A549 (cell line): ENCODE results near the gene XYLT1. TPM values are rescaled to one million over a fixed set of nuclear protein-coding genes. Genes with fewer than 3 reads are reported as not detected.

Experiments used
- ATAC-seq, 2 experiments: fragments of 200-7000 bp in 1 of 2; fragments of >200 bp in 1 of 2; cut with Nextera tagmentation in 1 of 2; cut with Tn5 transposase in 1 of 2; 3 replicates each; pipeline versions ENCODE4 v1.8.0 to v1.9.1; 2018 to 2020; ENCODE audit warnings: mild to moderate bottlenecking in 1 of 2, moderate library complexity in 1 of 2
- CTCF ChIA-PET: fragments of 300-600 bp; sonication (Branson Sonifier 250); formaldehyde crosslinking; extraction: SDS; loops from one replicate; lab custom pipeline; 2021; ENCODE audit warnings: antibody characterized with exemption, inconsistent platforms; lab: Yijun Ruan, JAX
- POLR2A ChIA-PET: fragments of 350-600 bp; formaldehyde crosslinking; extraction: SDS; loops from one replicate; lab custom pipeline; 2021; ENCODE audit warnings: antibody characterized with exemption, inconsistent platforms; lab: Yijun Ruan, JAX
- DNase-seq, 2 experiments: peaks; one replicate each; pipeline versions ENCODE4 v3.0.0 to v3.0.0-alpha.2; 2011 to 2016; ENCODE audit warnings: low read depth in 1 of 2, low spot score in 1 of 2
- FAIRE-seq: peaks from 2 replicates; lab custom pipeline; 2011; peaks lifted over from hg19 to GRCh38; lab: Jason Lieb, UNC
- H3K27ac ChIP-seq, 2 experiments: fragments of >200 bp; sonication (Bioruptor Twin); formaldehyde crosslinking; 3 replicates each; pipeline ENCODE4 v1.5.1; 2016 to 2017
- H3K4me1 ChIP-seq: fragments of >200 bp; sonication (Bioruptor Twin); formaldehyde crosslinking; 3 replicates; pipeline ENCODE4 v1.6.1; 2016
- H3K4me2 ChIP-seq: fragments of >200 bp; sonication (Bioruptor Twin); formaldehyde crosslinking; 3 replicates; pipeline ENCODE4 v1.6.1; 2016
- H3K4me3 ChIP-seq: fragments of >200 bp; sonication (Bioruptor Twin); formaldehyde crosslinking; 3 replicates; pipeline ENCODE4 v1.5.1; 2016
- H3K9me3 ChIP-seq: fragments of >200 bp; sonication (Bioruptor Twin); formaldehyde crosslinking; 3 replicates; pipeline ENCODE4 v1.6.1; 2016
- EHMT2 ChIP-seq: fragments of 200-600 bp; sonication (generic); IDR thresholded peaks from 2 replicates; pipeline ENCODE4 v1.6.1; 2016; ENCODE audit warnings: antibody characterized with exemption, low read depth, mild to moderate bottlenecking, moderate library complexity
- FOSB ChIP-seq: fragments of 250-450 bp; sonication (Bioruptor Pico); IDR thresholded peaks from 2 replicates; pipeline ENCODE4 v1.5.0; 2020; ENCODE audit warnings: mild to moderate bottlenecking, moderate library complexity
- HDAC2 ChIP-seq: fragments of 200-600 bp; sonication (generic); IDR thresholded peaks from 2 replicates; pipeline ENCODE4 v1.6.1; 2016
- HEYL ChIP-seq: fragments of 250-450 bp; sonication (Bioruptor Pico); IDR thresholded peaks from 2 replicates; pipeline ENCODE4 v1.8.0; 2021; ENCODE audit warnings: mild to moderate bottlenecking, moderate library complexity
- HOXB5 ChIP-seq: fragments of 250-450 bp; sonication (Bioruptor Pico); IDR thresholded peaks from 2 replicates; pipeline ENCODE4 v1.5.0; 2020; ENCODE audit warnings: mild to moderate bottlenecking, moderate library complexity
- JUNB ChIP-seq: fragments of >200 bp; sonication (Bioruptor Twin); formaldehyde crosslinking; IDR thresholded peaks from 2 replicates; pipeline ENCODE4 v1.6.1; 2016
- MAFK ChIP-seq: fragments of 450-650 bp; IDR thresholded peaks from 2 replicates; pipeline ENCODE4 v1.6.1; 2014; ENCODE audit not compliant: partially characterized antibody
- MAZ ChIP-seq: fragments of 150-350 bp; IDR thresholded peaks from 2 replicates; pipeline ENCODE4 v1.6.1; 2014; ENCODE audit warnings: antibody characterized with exemption, low read depth, low read length, borderline replicate concordance
- NFE2L2 ChIP-seq: fragments of 150-350 bp; conservative IDR thresholded peaks from 2 replicates; pipeline ENCODE4 v1.6.1; 2014; ENCODE audit warnings: low read length
- NPAS2 ChIP-seq: fragments of 250-450 bp; sonication (Bioruptor Pico); IDR thresholded peaks from 2 replicates; pipeline ENCODE4 v1.8.0; 2022; ENCODE audit warnings: mild to moderate bottlenecking, moderate library complexity, borderline replicate concordance
- NR3C1 ChIP-seq: fragments of >200 bp; sonication (Bioruptor Twin); formaldehyde crosslinking; IDR thresholded peaks from 3 replicates; pipeline ENCODE4 v1.6.1; 2017
- POLR2A ChIP-seq: IDR thresholded peaks from 2 replicates; pipeline ENCODE4 v1.6.1; 2012; ENCODE audit warnings: mild to moderate bottlenecking, low read length
- RAD21 ChIP-seq, 2 experiments: fragments of >200 bp in 1 of 2; sonication (Bioruptor Twin) in 1 of 2; formaldehyde crosslinking in 1 of 2; IDR thresholded peaks in 1 of 2; conservative IDR thresholded peaks in 1 of 2; 2 replicates in 1 of 2; 3 replicates in 1 of 2; pipeline ENCODE4 v1.6.1; 2012 to 2018; ENCODE audit warnings: inconsistent platforms in 1 of 2
- RCOR1 ChIP-seq: fragments of 150-350 bp; IDR thresholded peaks from 2 replicates; pipeline ENCODE4 v1.6.1; 2014; ENCODE audit warnings: antibody characterized with exemption, low read length, low read depth
- RFX5 ChIP-seq: fragments of 450-650 bp; IDR thresholded peaks from 2 replicates; pipeline ENCODE4 v1.7.1; 2014; ENCODE audit warnings: antibody characterized with exemption, mild to moderate bottlenecking, moderate library complexity
- RNF2 ChIP-seq: fragments of 200-600 bp; sonication (generic); IDR thresholded peaks from 2 replicates; pipeline ENCODE4 v1.6.1; 2016; ENCODE audit warnings: low read depth, mild to moderate bottlenecking, antibody characterized with exemption, moderate library complexity, borderline replicate concordance
- SMC3 ChIP-seq: fragments of >200 bp; sonication (Bioruptor Twin); formaldehyde crosslinking; IDR thresholded peaks from 3 replicates; pipeline ENCODE4 v1.6.1; 2018; ENCODE audit warnings: inconsistent platforms
- TFCP2L1 ChIP-seq: fragments of 250-450 bp; sonication (Bioruptor Pico); IDR thresholded peaks from 2 replicates; pipeline ENCODE4 v1.5.0; 2021; ENCODE audit warnings: mild to moderate bottlenecking
- ZNF302 ChIP-seq: fragments of 250-450 bp; sonication (Bioruptor Pico); IDR thresholded peaks from 2 replicates; pipeline ENCODE4 v1.9.0; 2021; ENCODE audit warnings: inconsistent platforms, mild to moderate bottlenecking, moderate library complexity
- ZSCAN20 ChIP-seq: fragments of 250-450 bp; sonication (Bioruptor Pico); IDR thresholded peaks from 2 replicates; pipeline ENCODE4 v1.8.0; 2022; ENCODE audit warnings: mild to moderate bottlenecking, moderate library complexity
- WGBS: methylation state at CpG from one replicate; pipeline ENCODE4 v1.1.6; 2017; ENCODE audit errors: missing lambda C conversion rate; 5-methylcytosine and 5-hydroxymethylcytosine counted together
- polyA plus RNA-seq, 4 experiments: library from polyadenylated mRNA; depleted of rRNA in 3 of 4; stranded (reverse); fragments of >200 nt; fragmentation: RNase III in 1 of 4; extraction: RNeasy Plus Mini Kit Qiagen cat#74134 plus additional on column Dnase treatment in 1 of 4; gene quantifications; 2 replicates in 3 of 4; 3 replicates in 1 of 4; pipeline ENCODE4 v1.2.3, GENCODE V29; 2011 to 2017
- TF ChIP-seq, protein P1 (sequence below): fragments of 150-350 bp; IDR thresholded peaks from 2 replicates; pipeline ENCODE4 v1.6.1; 2014; ENCODE audit warnings: low read depth, mild to moderate bottlenecking, low read length
- TF ChIP-seq, protein P2 (sequence below): fragments of 200-600 bp; sonication (generic); IDR thresholded peaks from 2 replicates; pipeline ENCODE4 v1.6.1; 2016; ENCODE audit warnings: antibody characterized with exemption, mild to moderate bottlenecking, moderate library complexity
- TF ChIP-seq, protein P3 (sequence below): IDR thresholded peaks from 2 replicates; pipeline ENCODE4 v1.6.1; 2012
- TF ChIP-seq, protein P4 (sequence below): fragments of >200 bp; sonication (Bioruptor Twin); formaldehyde crosslinking; IDR thresholded peaks from 3 replicates; pipeline ENCODE4 v1.6.1; 2016
- TF ChIP-seq, protein P5 (sequence below): fragments of 250-450 bp; sonication (Bioruptor Pico); IDR thresholded peaks from 2 replicates; pipeline ENCODE4 v1.5.0; 2021; ENCODE audit warnings: mild to moderate bottlenecking, moderate library complexity, borderline replicate concordance

Gene XYLT1
- polyA plus RNA-seq, 2 of the 4 experiments (the other 2 are of a cell fraction): 0.78 to 0.88 TPM

DNA sequence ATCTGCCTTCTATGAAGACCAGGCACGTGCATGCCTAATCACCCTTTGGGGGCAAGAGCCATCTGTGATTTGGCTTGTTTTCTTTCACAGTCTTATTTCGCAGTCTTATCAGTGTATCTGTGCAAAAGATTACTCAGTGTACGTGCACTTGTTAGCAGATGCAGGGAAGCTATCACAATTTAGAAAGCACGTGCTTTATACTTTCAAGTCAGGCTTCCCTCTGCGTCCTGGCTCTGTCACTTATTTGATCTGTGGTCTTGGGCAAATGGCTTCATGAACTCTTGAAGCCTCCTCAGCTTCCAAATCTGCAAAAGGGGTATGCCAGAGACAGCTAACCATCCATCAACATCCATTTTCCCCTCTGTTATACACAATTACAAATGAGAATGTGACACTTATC is 246.4 kb downstream of the XYLT1 start:
- Histone ChIP-seq H3K27ac (no peak overlapping the region), H3K9me3 (no peaks in the 10 kb centered on the region), H3K4me1 (no peaks in the 10 kb centered on the region), H3K4me3 (no peak overlapping the region), H3K4me2 (no peak overlapping the region)
- ATAC-seq (no peak), FAIRE-seq (no peak), DNase-seq (no peak)
- POLR2A ChIA-PET: no interaction called here
- CTCF ChIA-PET: no interaction called here
- TF ChIP-seq MAFK: no peak
- TF ChIP-seq, protein P1, sequence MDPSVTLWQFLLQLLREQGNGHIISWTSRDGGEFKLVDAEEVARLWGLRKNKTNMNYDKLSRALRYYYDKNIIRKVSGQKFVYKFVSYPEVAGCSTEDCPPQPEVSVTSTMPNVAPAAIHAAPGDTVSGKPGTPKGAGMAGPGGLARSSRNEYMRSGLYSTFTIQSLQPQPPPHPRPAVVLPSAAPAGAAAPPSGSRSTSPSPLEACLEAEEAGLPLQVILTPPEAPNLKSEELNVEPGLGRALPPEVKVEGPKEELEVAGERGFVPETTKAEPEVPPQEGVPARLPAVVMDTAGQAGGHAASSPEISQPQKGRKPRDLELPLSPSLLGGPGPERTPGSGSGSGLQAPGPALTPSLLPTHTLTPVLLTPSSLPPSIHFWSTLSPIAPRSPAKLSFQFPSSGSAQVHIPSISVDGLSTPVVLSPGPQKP: no peak
- TF ChIP-seq RAD21 (conservative IDR thresholded peaks at IDR 0.05 in 1 of 2, IDR thresholded peaks at IDR 0.05 in 1 of 2): no peak
- TF ChIP-seq, protein P2, sequence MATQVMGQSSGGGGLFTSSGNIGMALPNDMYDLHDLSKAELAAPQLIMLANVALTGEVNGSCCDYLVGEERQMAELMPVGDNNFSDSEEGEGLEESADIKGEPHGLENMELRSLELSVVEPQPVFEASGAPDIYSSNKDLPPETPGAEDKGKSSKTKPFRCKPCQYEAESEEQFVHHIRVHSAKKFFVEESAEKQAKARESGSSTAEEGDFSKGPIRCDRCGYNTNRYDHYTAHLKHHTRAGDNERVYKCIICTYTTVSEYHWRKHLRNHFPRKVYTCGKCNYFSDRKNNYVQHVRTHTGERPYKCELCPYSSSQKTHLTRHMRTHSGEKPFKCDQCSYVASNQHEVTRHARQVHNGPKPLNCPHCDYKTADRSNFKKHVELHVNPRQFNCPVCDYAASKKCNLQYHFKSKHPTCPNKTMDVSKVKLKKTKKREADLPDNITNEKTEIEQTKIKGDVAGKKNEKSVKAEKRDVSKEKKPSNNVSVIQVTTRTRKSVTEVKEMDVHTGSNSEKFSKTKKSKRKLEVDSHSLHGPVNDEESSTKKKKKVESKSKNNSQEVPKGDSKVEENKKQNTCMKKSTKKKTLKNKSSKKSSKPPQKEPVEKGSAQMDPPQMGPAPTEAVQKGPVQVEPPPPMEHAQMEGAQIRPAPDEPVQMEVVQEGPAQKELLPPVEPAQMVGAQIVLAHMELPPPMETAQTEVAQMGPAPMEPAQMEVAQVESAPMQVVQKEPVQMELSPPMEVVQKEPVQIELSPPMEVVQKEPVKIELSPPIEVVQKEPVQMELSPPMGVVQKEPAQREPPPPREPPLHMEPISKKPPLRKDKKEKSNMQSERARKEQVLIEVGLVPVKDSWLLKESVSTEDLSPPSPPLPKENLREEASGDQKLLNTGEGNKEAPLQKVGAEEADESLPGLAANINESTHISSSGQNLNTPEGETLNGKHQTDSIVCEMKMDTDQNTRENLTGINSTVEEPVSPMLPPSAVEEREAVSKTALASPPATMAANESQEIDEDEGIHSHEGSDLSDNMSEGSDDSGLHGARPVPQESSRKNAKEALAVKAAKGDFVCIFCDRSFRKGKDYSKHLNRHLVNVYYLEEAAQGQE: no peak
- no peak for TF ChIP-seq HOXB5 (CRISPR knock-in tag)
- TF ChIP-seq NPAS2 (CRISPR knock-in tag): no peak
- no peak for TF ChIP-seq POLR2A
- TF ChIP-seq, protein P3, sequence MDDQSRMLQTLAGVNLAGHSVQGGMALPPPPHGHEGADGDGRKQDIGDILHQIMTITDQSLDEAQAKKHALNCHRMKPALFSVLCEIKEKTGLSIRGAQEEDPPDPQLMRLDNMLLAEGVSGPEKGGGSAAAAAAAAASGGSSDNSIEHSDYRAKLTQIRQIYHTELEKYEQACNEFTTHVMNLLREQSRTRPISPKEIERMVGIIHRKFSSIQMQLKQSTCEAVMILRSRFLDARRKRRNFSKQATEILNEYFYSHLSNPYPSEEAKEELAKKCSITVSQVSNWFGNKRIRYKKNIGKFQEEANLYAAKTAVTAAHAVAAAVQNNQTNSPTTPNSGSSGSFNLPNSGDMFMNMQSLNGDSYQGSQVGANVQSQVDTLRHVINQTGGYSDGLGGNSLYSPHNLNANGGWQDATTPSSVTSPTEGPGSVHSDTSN: no peak
- TF ChIP-seq, protein P4, sequence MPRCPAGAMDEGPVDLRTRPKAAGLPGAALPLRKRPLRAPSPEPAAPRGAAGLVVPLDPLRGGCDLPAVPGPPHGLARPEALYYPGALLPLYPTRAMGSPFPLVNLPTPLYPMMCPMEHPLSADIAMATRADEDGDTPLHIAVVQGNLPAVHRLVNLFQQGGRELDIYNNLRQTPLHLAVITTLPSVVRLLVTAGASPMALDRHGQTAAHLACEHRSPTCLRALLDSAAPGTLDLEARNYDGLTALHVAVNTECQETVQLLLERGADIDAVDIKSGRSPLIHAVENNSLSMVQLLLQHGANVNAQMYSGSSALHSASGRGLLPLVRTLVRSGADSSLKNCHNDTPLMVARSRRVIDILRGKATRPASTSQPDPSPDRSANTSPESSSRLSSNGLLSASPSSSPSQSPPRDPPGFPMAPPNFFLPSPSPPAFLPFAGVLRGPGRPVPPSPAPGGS: no peak
- TF ChIP-seq, protein P5, sequence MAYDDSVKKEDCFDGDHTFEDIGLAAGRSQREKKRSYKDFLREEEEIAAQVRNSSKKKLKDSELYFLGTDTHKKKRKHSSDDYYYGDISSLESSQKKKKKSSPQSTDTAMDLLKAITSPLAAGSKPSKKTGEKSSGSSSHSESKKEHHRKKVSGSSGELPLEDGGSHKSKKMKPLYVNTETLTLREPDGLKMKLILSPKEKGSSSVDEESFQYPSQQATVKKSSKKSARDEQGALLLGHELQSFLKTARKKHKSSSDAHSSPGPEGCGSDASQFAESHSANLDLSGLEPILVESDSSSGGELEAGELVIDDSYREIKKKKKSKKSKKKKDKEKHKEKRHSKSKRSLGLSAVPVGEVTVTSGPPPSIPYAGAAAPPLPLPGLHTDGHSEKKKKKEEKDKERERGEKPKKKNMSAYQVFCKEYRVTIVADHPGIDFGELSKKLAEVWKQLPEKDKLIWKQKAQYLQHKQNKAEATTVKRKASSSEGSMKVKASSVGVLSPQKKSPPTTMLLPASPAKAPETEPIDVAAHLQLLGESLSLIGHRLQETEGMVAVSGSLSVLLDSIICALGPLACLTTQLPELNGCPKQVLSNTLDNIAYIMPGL (CRISPR knock-in tag): no peak
- TF ChIP-seq NR3C1: no peak
- WGBS: 9% methylated on average over 5 of the region's 5 CpGs

DNA sequence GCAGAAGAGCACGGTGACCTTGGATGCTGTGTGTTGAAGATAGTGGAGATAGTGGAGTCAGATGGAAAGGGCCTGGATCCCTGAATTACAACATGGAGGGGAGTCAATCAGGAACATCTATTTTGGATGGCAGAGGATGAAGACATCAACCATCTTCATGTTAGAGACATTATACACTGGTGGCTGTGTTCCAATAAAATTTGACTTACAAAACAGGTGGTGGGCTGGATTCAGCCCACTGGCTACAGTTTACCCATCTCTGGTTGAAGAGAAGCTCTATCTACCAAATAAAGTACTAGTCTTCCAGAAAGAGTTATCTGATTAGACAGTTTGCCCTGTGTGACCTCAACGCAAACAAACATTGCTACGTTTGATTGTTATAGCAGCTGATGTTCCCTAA is 247.2 kb downstream of the XYLT1 start:
- ATAC-seq (no peak), FAIRE-seq (no peak), DNase-seq (no peak)
- WGBS: 15% methylated on average over 3 of the region's 3 CpGs
- Histone ChIP-seq H3K9me3 (no peaks in the 10 kb centered on the region), H3K4me2 (no peak overlapping the region), H3K4me3 (no peak overlapping the region), H3K4me1 (no peaks in the 10 kb centered on the region), H3K27ac (no peak overlapping the region)
- CTCF ChIA-PET: no interaction called here
- no peak for TF ChIP-seq ZSCAN20 (CRISPR knock-in tag)
- TF ChIP-seq, protein P4: no peak
- TF ChIP-seq SMC3: no peak
- TF ChIP-seq RCOR1: no peak
- no peak for TF ChIP-seq NFE2L2
- no peak for TF ChIP-seq MAZ
- no peak for TF ChIP-seq NR3C1
- no peak for TF ChIP-seq FOSB (CRISPR knock-in tag)
- TF ChIP-seq, protein P1: no peak
- TF ChIP-seq HDAC2: no peak
- TF ChIP-seq RFX5: no peak
- TF ChIP-seq TFCP2L1 (CRISPR knock-in tag): no peak
- TF ChIP-seq HEYL: no peak
- TF ChIP-seq EHMT2: no peak
- no peak for TF ChIP-seq ZNF302
- no peak for TF ChIP-seq JUNB
- TF ChIP-seq RNF2: no peak
- POLR2A ChIA-PET: no interaction called here
